ENCODE results near the gene RGS4.

DNA sequence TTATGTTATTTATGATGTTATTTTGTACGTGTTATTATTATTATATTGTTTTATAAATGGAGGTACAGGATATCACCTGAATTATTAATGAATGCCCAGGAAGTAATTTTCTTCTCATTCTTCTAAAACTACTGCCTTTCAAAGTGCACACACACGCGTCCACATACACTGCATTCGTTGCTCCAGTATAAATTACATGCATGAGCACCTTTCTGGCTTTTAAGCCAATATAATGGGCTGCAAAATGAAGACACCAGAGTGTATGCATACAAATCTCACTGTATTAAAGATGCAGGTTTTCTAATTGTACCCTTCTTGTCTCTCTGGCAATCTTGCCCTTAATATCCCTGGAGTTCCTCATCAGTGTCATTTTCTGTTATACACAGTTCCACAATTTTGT, 6.9 kb downstream of the RGS4 start:
- TF ChIP-seq, protein P1, sequence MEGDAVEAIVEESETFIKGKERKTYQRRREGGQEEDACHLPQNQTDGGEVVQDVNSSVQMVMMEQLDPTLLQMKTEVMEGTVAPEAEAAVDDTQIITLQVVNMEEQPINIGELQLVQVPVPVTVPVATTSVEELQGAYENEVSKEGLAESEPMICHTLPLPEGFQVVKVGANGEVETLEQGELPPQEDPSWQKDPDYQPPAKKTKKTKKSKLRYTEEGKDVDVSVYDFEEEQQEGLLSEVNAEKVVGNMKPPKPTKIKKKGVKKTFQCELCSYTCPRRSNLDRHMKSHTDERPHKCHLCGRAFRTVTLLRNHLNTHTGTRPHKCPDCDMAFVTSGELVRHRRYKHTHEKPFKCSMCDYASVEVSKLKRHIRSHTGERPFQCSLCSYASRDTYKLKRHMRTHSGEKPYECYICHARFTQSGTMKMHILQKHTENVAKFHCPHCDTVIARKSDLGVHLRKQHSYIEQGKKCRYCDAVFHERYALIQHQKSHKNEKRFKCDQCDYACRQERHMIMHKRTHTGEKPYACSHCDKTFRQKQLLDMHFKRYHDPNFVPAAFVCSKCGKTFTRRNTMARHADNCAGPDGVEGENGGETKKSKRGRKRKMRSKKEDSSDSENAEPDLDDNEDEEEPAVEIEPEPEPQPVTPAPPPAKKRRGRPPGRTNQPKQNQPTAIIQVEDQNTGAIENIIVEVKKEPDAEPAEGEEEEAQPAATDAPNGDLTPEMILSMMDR (conservative IDR thresholded peaks at IDR 0.05; ENCODE audit: low read length): no peak
- TF ChIP-seq EZH2phosphoT487 (IDR thresholded peaks at IDR 0.05; ENCODE audit: borderline replicate concordance): no peak
